T-helper 2 cell treated with Interferon-gamma antibody and Interleukin-4, amounts not matched to agents 100 ng/mL and 5 ng/mL, for 36 hours (primary cell): ENCODE measurements around the gene STXBP5L. TPM values are rescaled to one million over a fixed set of nuclear protein-coding genes. Genes with fewer than 3 reads are reported as not detected.
"Not testable (repeated sequence)": the region's sequence is repeated elsewhere in the genome, so short reads cannot be mapped to it uniquely, and the experiment has no call there.

Experiments used
- intact Hi-C: fragments of 100-400 bp; cut with micrococcal nuclease; formaldehyde crosslinking; loops from one replicate; pipeline ENCODE4 v1.15.1; 2023
- total RNA-seq: library from RNA; stranded (reverse); gene quantifications from 2 replicates; pipeline ENCODE4 v1.2.3, GENCODE V29; 2022

Gene STXBP5L
- total RNA-seq, 1 donor from 2014 or later = not detected

GRCh38 chr3:121018917-121019321, 110.9 kb downstream of the STXBP5L start:
- intact Hi-C loops = no loop called here

- intact Hi-C loops = no loop called here
Measured at GRCh38 chr3:121063628-121064027, 155.6 kb downstream of the STXBP5L start.

- intact Hi-C loops = no loop called here
Measured at GRCh38 chr3:121064121-121064520, 156.1 kb downstream of the STXBP5L start.

DNA sequence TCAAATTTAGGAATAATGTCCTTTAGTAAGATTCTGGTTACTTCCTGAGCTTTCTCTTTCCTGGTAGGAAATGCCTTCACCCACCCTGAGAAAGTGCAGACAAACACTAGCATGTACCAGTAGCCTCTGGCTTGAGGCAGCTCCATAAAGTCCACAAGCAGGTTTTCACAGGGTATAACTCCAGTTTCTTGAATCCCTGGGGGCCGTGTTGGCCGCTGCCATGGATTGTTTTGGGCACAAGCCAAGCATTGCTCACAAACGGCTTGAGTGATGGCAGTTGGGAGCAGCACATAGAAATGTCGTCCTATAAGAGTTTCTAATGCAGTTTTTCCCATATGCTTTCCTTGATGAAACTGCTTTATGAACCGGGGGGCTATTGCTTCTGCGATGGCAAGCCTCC, 164.1 kb downstream of the STXBP5L start:
- intact Hi-C loops = no loop called here

- intact Hi-C loops = no loop called here
Measured at GRCh38 chr3:121073011-121073410, 165.0 kb downstream of the STXBP5L start.

DNA sequence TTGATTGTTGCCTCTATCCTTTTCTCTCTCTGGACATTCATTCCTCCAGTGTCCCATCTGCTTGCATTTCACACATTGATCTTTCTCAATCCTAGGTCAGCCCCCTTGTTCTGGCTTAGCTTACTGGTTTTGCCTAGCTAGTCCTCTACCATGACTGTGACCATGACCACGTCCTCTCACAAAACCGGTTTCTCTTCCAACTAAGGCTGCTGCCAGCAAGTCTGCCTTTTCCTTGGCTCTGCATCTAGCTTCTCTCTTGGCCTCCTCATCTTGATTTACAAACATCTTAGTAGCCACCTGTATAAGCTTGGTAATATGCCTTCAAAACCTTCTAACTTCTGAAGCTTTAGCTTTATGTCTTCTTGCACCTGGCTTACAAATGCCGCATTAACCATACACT, 167.2 kb downstream of the STXBP5L start:
- intact Hi-C loops = no loop called here

DNA sequence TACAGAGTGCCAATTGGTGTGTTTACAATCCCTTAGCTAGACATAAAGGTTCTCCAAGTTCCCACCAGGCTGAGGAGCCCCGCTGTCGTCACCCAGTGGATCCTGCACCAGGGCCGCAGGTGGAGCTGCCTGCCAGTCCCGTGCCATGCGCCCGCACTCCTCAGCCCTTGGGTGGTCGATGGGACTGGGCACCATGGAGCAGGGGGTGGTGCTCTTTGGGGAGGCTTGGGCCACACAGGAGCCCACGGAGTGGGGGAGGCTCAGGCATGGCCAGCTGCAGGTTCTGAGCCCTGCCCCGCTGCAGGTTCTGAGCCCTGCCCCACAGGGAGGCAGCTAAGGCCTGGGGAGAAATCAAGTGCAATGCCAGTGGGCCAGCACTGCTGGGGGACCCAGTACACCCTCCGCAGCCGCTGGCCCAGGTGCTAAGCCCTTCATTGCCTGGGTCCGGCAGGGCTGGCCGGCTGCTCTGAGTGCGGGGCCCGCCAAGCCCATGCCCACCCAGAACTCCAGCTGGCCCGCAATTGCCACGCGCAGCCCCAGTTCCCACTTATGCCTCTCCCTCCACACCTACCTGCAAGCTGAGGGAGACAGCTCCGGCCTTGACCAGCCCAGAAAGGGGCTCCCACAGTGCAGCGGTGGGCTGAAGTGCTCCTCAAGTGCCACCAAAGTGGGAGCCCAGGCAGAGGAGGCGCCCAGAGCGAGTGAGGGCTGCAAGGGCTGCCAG, 170.5 kb downstream of the STXBP5L start:
- intact Hi-C loops = not testable (repeated sequence)

GRCh38 chr3:121096953-121097352, 188.9 kb downstream of the STXBP5L start:
- intact Hi-C loops = no loop called here

DNA sequence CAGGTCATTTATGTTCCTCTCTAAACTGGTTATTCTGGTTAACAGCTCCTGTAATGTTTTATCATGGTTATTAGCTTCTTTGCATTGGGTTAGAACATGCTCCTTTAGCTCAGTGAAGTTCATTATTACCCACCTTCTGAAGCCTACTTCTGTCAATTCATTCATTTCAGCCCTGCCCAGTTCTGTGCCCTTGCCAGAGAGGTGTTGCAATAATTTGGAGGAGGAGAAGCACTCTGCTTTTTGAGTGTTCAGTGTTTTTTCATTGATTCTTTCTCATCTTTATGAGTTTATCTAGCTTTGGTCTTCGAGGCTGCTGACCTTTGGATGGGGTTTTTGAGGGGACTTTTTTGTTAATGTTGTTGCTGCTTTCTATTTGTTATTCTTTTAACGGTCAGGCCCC, 203.1 kb downstream of the STXBP5L start:
- intact Hi-C loops = not testable (repeated sequence)

GRCh38 chr3:121111914-121112612, 204.1 kb downstream of the STXBP5L start:
- intact Hi-C loops = no loop called here

GRCh38 chr3:121126033-121126706, 218.2 kb downstream of the STXBP5L start:
- intact Hi-C loops = no loop called here

DNA sequence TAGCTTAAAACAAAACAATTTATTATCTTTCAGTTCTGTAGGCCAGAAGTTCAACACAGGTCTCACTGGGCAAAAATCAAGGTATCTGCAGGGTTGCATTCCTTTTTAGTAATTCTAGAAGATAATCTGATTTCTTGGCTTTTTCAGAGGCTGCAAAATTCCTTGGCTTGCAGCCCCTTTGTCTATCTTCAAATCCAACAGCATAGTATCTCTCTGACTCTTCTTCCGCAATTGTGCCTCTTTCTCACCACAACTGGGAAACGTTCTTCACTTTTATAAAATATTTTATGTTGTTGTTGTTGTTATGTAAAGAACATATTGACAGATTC, 218.7 kb downstream of the STXBP5L start:
- intact Hi-C loops = no loop called here

DNA sequence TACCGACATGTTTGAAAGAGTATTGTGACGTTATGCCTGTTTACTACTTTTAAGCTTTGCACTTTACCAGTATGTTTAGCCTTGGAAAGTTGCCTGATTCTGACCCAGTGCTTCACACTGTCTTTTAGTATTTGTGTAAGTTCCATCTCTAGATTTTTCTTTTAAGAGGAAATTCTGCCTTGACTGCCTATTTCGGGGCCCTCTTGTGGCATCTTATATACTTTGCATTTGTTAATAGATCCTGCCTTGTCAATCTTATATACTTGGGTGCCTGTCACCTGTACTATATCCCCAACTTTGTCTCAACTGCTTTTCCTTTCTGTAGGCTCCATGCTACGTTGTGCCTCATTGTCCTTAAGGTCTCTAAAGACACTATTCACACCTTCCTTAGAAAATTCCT, 244.6 kb downstream of the STXBP5L start:
- intact Hi-C loops = no loop called here

DNA sequence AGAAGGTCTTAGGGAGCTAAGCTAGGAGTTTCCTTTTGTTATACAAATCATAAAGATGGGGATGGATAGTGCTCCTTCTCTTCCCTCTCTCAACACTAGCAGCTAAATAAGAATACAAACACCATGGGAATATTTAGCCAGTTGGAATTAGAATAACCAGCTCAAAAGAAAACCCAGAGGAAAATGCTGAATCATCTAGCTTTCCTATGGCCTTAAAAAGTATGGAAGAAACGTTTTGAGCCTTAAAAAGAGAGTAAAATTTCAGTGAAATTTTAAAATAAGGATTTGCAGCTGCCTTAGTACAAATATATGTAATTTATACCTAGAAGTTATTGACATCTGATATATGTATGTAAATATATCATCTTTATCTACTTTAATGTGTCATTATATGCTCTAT, 245.8 kb downstream of the STXBP5L start:
- intact Hi-C loops = no loop called here

DNA sequence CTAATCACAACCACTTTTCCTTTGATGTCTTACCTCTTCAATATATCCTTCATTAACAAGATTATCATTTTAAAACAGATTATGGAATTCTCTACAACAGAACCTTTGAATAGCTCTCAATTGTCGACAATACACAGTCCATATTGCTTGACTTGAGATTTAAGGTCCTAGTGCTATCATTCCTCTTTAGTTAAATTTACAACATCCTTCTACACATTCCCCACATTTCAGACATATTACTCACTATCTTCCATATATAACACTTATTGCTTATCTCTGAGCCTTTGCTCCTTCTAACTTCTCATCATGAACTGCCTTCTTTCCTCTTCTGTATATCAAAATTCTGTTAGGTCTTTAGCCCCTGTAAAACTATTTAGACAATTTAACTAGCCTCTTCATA, 247.0 kb downstream of the STXBP5L start:
- intact Hi-C loops = no loop called here

DNA sequence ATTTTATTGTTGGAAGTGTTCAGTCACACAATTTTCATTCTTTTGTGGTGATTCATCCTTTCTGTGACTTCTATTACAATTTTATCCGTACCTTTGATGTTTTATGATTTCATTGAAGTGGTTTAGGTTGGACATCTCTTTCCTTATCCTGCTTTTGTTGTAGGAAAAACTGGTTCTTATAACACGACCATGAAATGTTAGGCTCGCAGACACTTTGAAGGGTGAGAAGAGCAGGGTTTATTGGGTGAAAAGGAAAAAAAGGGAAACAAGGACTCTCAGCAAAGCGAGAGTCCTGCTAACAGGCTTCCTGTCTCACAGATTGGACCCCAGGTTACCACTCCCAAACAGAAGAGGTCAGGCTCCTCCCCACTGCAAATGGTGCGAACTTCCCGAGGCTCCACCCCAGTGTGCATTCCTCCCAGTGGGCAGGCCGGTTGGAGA, 257.4 kb downstream of the STXBP5L start:
- intact Hi-C loops = no loop called here

DNA sequence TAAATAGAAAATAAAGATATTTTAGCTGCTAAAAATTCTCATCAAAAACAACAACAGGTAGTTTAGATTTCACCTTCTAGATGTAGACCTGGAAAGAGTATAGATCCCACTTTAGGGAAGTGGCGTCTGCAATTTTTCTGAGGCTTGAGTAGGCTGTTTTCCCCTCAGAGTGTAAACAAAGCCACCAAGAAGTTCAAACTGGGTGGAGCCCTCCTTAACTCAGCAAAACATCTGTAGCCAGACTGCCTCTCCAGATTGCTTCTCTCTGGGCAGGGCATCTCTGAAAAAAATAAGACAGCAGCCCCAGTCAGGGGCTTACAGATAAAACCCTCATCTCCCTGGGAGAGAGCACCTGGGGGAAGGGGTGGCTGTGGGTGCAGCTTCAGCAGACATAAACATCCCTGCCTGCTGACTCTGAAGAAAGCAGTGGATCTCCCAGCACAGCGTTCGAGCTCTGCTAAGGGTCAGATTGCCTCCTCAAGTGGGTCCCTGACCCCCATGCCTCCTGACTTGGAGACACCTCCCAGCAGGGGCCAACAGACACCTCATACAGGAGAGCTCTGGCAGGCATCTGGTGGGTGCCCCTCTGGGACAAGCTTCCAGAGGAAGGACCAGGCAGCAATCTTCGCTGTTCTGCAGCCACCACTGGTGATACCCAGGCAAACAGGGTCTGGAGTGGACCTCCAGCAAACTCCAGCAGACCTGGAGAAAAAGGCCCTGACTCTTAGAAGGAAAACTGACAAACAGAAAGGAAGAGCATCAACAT, 259.6 kb downstream of the STXBP5L start:
- intact Hi-C loops = no loop called here

DNA sequence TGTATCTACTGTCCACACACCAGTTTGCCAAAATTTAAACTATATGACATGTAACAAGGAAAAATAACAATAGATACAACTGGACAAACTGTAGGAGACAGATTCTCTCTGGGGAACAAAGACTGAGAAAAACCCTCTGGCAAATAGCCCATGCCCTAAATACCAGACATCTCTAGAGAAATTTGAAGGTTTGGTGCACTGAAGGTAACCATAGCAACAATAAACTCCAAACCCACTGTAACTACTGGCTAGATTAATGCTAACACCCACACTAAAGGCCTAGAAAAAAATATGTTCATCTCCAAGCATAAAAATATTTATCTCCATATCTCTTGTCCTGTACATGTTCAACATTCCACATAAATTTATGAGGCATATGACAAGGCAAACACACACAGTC, 267.1 kb downstream of the STXBP5L start:
- intact Hi-C loops = no loop called here

DNA sequence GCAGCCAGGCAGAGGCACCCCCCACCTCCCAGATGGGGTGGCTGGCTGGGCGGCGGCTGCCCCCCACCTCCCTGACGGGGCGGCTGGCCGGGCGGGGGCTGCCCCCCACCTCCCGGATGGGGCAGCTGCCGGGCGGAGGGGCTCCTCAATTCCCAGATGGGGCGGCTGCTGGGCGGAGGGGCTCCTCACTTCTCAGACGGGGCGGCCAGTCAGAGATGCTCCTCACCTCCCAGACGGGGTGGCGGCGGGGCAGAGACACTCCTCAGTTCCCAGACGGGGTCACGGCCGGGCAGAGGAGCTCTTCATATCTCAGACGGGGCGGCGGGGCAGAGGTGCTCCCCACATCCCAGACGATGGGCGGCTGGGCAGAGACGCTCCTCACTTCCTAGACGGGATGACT, 282.6 kb downstream of the STXBP5L start:
- intact Hi-C loops = not testable (repeated sequence)

DNA sequence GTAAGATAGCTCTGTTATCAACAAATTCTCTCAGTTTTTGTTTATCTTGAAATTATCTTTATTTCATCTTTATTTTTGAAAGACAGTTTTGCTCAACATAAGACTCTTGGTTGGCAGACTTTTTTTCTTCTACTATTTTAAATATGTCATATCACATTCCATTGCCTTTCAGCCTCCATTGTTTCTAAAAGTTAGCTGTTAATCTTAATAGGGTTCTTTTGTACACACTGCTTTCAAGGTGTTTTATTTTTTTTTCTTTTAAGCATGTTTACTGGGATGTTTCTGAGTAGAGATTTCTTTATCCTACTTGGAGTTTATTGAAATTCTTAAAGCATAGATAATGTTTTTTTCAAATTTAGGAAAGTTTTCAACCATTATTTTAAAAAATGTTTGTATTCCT, 294.6 kb downstream of the STXBP5L start:
- intact Hi-C loops = no loop called here

DNA sequence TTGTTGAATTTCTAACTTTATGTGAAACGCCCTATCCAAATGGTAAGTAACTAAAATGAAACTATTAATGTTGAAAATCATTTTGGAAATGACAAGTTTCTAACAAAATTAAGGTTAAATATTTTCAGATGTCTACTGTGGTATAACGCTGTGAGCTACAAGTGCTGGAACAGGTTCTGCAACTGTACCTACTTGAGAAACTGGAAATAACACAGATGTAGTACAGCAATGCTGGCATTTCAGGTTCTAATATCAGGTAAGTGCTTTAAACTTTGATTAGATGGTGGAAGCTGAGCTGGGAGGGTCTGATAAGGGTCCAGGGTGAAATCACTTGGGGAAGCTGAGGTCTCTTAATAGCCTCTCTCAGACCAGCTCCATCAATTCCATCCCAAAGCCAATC, 315.1 kb downstream of the STXBP5L start:
- intact Hi-C loops = no loop called here

DNA sequence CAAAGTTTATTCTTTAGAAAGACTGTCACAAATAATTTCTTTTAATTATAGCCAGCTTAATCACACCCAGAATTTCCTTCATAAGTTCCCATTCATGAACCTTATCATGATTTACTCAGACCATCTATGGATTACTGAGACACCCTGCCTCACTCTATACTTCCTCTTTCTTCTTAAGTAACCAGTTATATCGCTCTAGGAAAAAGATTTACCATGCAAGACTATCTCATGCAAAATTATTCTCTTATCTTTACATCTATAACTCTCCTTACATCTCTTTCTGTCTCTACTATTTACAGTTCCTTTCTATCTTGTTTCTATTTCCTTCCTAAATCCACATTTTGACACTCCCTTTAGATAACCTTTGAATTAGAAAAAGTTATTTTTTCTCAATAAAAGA, 321.0 kb downstream of the STXBP5L start:
- intact Hi-C loops = no loop called here
